GM23338 (cell line): Measurements from ENCODE around the gene HERC2. TPM values are rescaled to one million over a fixed set of nuclear protein-coding genes. Genes with fewer than 3 reads are reported as not detected.
A peak's percentile ranks its signal among the peaks of the same experiment; 100 is the strongest.

Source experiments
- ATAC-seq: fragments of 200-7000 bp; cut with Tn5 transposase; 3 replicates; pipeline ENCODE4 v1.9.1; 2020
- DNase-seq: peaks from one replicate; pipeline ENCODE4 v3.0.0-alpha.2; 2015; ENCODE audit warnings: low spot score
- H2AFZ ChIP-seq: fragments of 200-600 bp; sonication (generic); 2 replicates; pipeline ENCODE4 v1.8.0; 2016; ENCODE audit warnings: antibody characterized with exemption, mild to moderate bottlenecking, moderate library complexity
- H3F3A ChIP-seq: fragments of 200-600 bp; sonication (generic); replicated peaks from 2 replicates; pipeline ENCODE4 v1.8.0; 2017; ENCODE audit warnings: antibody characterized with exemption, mixed run types, low read depth
- H3K27ac ChIP-seq: fragments of 200-600 bp; sonication (generic); 2 replicates; pipeline ENCODE4 v1.6.1; 2016; ENCODE audit warnings: low read depth
- H3K27me3 ChIP-seq: fragments of 200-600 bp; sonication (generic); 2 replicates; pipeline ENCODE4 v1.8.0; 2016; ENCODE audit warnings: mild to moderate bottlenecking, mixed run types, moderate library complexity; ENCODE audit not compliant: insufficient read depth
- H3K36me3 ChIP-seq: fragments of 200-600 bp; sonication (generic); 2 replicates; pipeline ENCODE4 v1.8.0; 2016; ENCODE audit warnings: mild to moderate bottlenecking; ENCODE audit not compliant: insufficient read depth
- H3K4me1 ChIP-seq: fragments of 200-600 bp; sonication (generic); 2 replicates; pipeline ENCODE4 v1.8.0; 2016; ENCODE audit warnings: mild to moderate bottlenecking, moderate library complexity; ENCODE audit not compliant: insufficient read depth
- H3K4me2 ChIP-seq: fragments of 200-600 bp; sonication (generic); 2 replicates; pipeline ENCODE4 v1.7.1; 2017; ENCODE audit warnings: mixed run types
- H3K4me3 ChIP-seq: fragments of 200-600 bp; sonication (generic); 2 replicates; pipeline ENCODE4 v1.6.1; 2016; ENCODE audit warnings: mixed run types
- H3K79me2 ChIP-seq: fragments of 200-600 bp; sonication (generic); replicated peaks from 2 replicates; pipeline ENCODE4 v1.8.0; 2017; ENCODE audit warnings: mild to moderate bottlenecking; ENCODE audit not compliant: insufficient read depth
- H3K9me2 ChIP-seq: fragments of 200-600 bp; sonication (generic); 2 replicates; pipeline ENCODE4 v1.8.0; 2017; ENCODE audit not compliant: insufficient read depth
- H4K20me1 ChIP-seq: fragments of 200-600 bp; sonication (generic); replicated peaks from 2 replicates; pipeline ENCODE4 v1.8.0; 2017; ENCODE audit warnings: mild to moderate bottlenecking; ENCODE audit not compliant: insufficient read depth
- H3K27ac Mint-ChIP-seq: 2 replicates; pipeline ENCODE4 v1.8.0; 2020; ENCODE audit warnings: inconsistent platforms, mild to moderate bottlenecking, moderate library complexity, mixed read lengths
- H3K27me3 Mint-ChIP-seq: 3 replicates; pipeline ENCODE4 v1.8.0; 2022; ENCODE audit warnings: low read depth, mild to moderate bottlenecking, moderate library complexity, mixed read lengths, inconsistent platforms; ENCODE audit not compliant: insufficient read depth, poor library complexity
- H3K36me3 Mint-ChIP-seq: 3 replicates; pipeline ENCODE4 v1.8.0; 2021; ENCODE audit warnings: low read depth, mild to moderate bottlenecking, inconsistent platforms, moderate library complexity, mixed read lengths
- H3K4me1 Mint-ChIP-seq: 3 replicates; pipeline ENCODE4 v1.8.0; 2020; ENCODE audit warnings: mild to moderate bottlenecking, inconsistent platforms, mixed read lengths
- H3K4me3 Mint-ChIP-seq: 3 replicates; pipeline ENCODE4 v1.8.0; 2021; ENCODE audit warnings: moderate library complexity, mild to moderate bottlenecking, inconsistent platforms, mixed read lengths
- H3K9me3 Mint-ChIP-seq: 3 replicates; pipeline ENCODE4 v1.8.0; 2020; ENCODE audit warnings: moderate library complexity, mild to moderate bottlenecking, inconsistent platforms, mixed read lengths
- CREB1 ChIP-seq: fragments of 250-450 bp; sonication (Bioruptor Pico); IDR thresholded peaks from 2 replicates; pipeline ENCODE4 v1.5.0; 2020; ENCODE audit warnings: low read depth, mild to moderate bottlenecking, moderate library complexity
- ETS1 ChIP-seq: IDR thresholded peaks from 2 replicates; pipeline ENCODE4 v1.6.1; 2016; ENCODE audit warnings: antibody characterized with exemption
- EZH2phosphoT487 ChIP-seq: fragments of 200-600 bp; sonication (generic); IDR thresholded peaks from one replicate; pipeline ENCODE4 v1.8.1; 2018; ENCODE audit warnings: antibody characterized with exemption; ENCODE audit not compliant: unreplicated experiment
- NANOG ChIP-seq: IDR thresholded peaks from 2 replicates; pipeline ENCODE4 v1.6.1; 2016; ENCODE audit warnings: antibody characterized with exemption, borderline replicate concordance
- POLR2AphosphoS5 ChIP-seq: IDR thresholded peaks from 2 replicates; pipeline ENCODE4 v1.6.1; 2016; ENCODE audit warnings: antibody characterized with exemption, low read depth
- STAT1 ChIP-seq: IDR thresholded peaks from one replicate; pipeline ENCODE4 v1.6.1; 2016; ENCODE audit warnings: antibody characterized with exemption; ENCODE audit not compliant: unreplicated experiment
- ZNF114 ChIP-seq: fragments of 250-450 bp; sonication (Bioruptor Pico); IDR thresholded peaks from 2 replicates; pipeline ENCODE4 v1.5.0; 2020; ENCODE audit warnings: mild to moderate bottlenecking, moderate library complexity
- ZNF331 ChIP-seq: fragments of 250-450 bp; sonication (Bioruptor Pico); IDR thresholded peaks from 2 replicates; pipeline ENCODE4 v1.5.0; 2020; ENCODE audit warnings: low read depth, mild to moderate bottlenecking, moderate library complexity
- ZNF462 ChIP-seq: fragments of 250-450 bp; sonication (Bioruptor Pico); IDR thresholded peaks from 2 replicates; pipeline ENCODE4 v1.5.0; 2020; ENCODE audit warnings: mild to moderate bottlenecking, moderate library complexity
- polyA plus RNA-seq: library from polyadenylated mRNA; unstranded; fragments of >200 nt; fragmentation: Nextera tagmentation; extraction: Ambion mirVana; gene quantifications from 2 replicates; pipeline ENCODE4 v1.2.1, GENCODE V29; 2016
- total RNA-seq: library from RNA; depleted of rRNA; stranded (reverse); fragments of >200 nt; shearing (Covaris generic); gene quantifications from 2 replicates; pipeline ENCODE4 v1.2.3, GENCODE V29; 2014
- TF ChIP-seq, protein P1 (sequence below), 2 experiments: fragments of 200-600 bp in 1 of 2; sonication (generic) in 1 of 2; conservative IDR thresholded peaks; 2 replicates each; pipeline versions ENCODE4 v1.5.1 to v1.6.1; 2016 to 2017; ENCODE audit warnings: antibody characterized with exemption in 2 of 2, low read depth in 2 of 2, mild to moderate bottlenecking in 2 of 2, moderate library complexity in 1 of 2

Gene HERC2
- total and polyA plus RNA-seq, 2 experiments from 2014 or later: 71.3 to 80.7 TPM

GRCh38 chr15:28124841-28125240 lies 197.1 kb downstream of the HERC2 start:
- H2AFZ ChIP-seq: no peak overlapping the region
- no peak for DNase-seq
- no peak overlapping the region for H3K27ac Mint-ChIP-seq
- no peaks in the 10 kb centered on the region for H3K27me3 ChIP-seq
- no peak overlapping the region for H3K4me3 ChIP-seq
- H3K4me3 Mint-ChIP-seq: no peak overlapping the region
- H4K20me1 ChIP-seq: peaks cover 6% of the 10 kb centered on the region
- H3K36me3 ChIP-seq: no peaks in the 10 kb centered on the region; the same call in none of the 2 replicates
- no peaks in the 10 kb centered on the region for H3K4me1 ChIP-seq
- H3K27ac ChIP-seq: no peak overlapping the region
- no peak for ATAC-seq
- H3K79me2 ChIP-seq: peaks cover 5% of the 10 kb centered on the region; the same call in 1 of the 2 replicates
- H3K9me3 Mint-ChIP-seq: no peaks in the 10 kb centered on the region
- H3K27me3 Mint-ChIP-seq: peaks cover 5% of the 10 kb centered on the region
- H3F3A ChIP-seq: no peaks in the 10 kb centered on the region
- H3K36me3 Mint-ChIP-seq: peaks cover 75% of the 10 kb centered on the region
- no peak overlapping the region for H3K4me2 ChIP-seq
- no peaks in the 10 kb centered on the region for H3K9me2 ChIP-seq
- no peaks in the 10 kb centered on the region; the same call in 2 of the 3 replicates for H3K4me1 Mint-ChIP-seq
- TF ChIP-seq POLR2AphosphoS5: no peak
- TF ChIP-seq ETS1: no peak
- TF ChIP-seq NANOG: no peak

DNA sequence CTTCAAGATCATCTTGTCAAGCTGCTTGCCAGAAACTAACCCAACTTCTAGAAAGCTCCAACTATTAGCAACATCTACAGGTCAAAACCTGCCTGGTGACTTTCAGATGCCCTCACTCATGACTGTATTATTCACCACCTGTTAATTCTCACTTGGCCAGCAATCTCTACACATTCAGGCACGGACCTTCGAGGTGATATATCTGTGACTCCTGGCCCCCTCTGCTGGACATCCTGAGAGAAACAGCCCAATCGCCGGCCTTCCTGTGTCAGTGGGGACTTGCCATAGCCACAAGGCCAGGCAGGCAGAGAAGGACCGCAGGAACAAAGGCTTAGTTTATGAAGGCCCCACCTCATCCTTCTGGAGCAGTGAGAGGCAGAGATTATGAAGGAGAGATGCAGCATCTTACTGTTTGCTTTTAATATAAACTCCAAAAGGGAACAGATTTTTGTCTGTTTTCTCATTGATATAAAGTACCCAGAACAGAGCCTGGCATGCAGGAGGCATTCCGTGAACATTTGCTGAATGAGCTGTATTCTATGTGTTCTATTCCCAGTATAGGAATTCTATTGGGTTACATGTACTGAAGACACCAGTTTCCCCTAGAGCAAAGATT lies 198.5 kb downstream of the HERC2 start:
- Histone ChIP-seq H3K4me1 (no peaks in the 10 kb centered on the region), H3K27ac (no peak overlapping the region), H4K20me1 (peaks cover 6% of the 10 kb centered on the region), H3K9me2 (no peaks in the 10 kb centered on the region), H3F3A (no peaks in the 10 kb centered on the region), H3K36me3 (no peaks in the 10 kb centered on the region; the same call in none of the 2 replicates), H2AFZ (no peak overlapping the region), H3K4me3 (no peak overlapping the region), H3K79me2 (peaks cover 5% of the 10 kb centered on the region; the same call in 1 of the 2 replicates), H3K27me3 (no peaks in the 10 kb centered on the region), H3K4me2 (no peak overlapping the region)
- H3K4me1 Mint-ChIP-seq: no peaks in the 10 kb centered on the region; the same call in 2 of the 3 replicates
- DNase-seq (peak; percentile 88), ATAC-seq (peak; percentile 92)
- peaks cover 7% of the 10 kb centered on the region for H3K27me3 Mint-ChIP-seq
- peaks cover 67% of the 10 kb centered on the region for H3K36me3 Mint-ChIP-seq
- TF ChIP-seq NANOG (no peak), ZNF462 (CRISPR knock-in tag) (no peak), ZNF114 (CRISPR knock-in tag) (no peak), ZNF331 (no peak), EZH2phosphoT487 (no peak), CREB1 (CRISPR knock-in tag) (no peak), STAT1 (no peak)
- TF ChIP-seq, protein P1, sequence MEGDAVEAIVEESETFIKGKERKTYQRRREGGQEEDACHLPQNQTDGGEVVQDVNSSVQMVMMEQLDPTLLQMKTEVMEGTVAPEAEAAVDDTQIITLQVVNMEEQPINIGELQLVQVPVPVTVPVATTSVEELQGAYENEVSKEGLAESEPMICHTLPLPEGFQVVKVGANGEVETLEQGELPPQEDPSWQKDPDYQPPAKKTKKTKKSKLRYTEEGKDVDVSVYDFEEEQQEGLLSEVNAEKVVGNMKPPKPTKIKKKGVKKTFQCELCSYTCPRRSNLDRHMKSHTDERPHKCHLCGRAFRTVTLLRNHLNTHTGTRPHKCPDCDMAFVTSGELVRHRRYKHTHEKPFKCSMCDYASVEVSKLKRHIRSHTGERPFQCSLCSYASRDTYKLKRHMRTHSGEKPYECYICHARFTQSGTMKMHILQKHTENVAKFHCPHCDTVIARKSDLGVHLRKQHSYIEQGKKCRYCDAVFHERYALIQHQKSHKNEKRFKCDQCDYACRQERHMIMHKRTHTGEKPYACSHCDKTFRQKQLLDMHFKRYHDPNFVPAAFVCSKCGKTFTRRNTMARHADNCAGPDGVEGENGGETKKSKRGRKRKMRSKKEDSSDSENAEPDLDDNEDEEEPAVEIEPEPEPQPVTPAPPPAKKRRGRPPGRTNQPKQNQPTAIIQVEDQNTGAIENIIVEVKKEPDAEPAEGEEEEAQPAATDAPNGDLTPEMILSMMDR (conservative IDR thresholded peaks at IDR 0.05; ENCODE audit: low read depth in 2 of 2): peak; percentile 78 to 82
- no peak overlapping the region; the same call in 1 of the 2 replicates for H3K27ac Mint-ChIP-seq
- H3K4me3 Mint-ChIP-seq: no peak overlapping the region
- H3K9me3 Mint-ChIP-seq: no peaks in the 10 kb centered on the region
